Anterior cingulate cortex (tissue), 58 donors: Measurements from ENCODE around the gene FGF11.
"Not testable (repeated sequence)": the region's sequence is repeated elsewhere in the genome, so short reads cannot be mapped to it uniquely, and the experiment has no call there.

Experiments
- DNase-seq, 58 donors: peaks; one replicate each; lab custom pipeline; 2025; lab: John Stamatoyannopoulos, UW

FGF11 gene

DNA sequence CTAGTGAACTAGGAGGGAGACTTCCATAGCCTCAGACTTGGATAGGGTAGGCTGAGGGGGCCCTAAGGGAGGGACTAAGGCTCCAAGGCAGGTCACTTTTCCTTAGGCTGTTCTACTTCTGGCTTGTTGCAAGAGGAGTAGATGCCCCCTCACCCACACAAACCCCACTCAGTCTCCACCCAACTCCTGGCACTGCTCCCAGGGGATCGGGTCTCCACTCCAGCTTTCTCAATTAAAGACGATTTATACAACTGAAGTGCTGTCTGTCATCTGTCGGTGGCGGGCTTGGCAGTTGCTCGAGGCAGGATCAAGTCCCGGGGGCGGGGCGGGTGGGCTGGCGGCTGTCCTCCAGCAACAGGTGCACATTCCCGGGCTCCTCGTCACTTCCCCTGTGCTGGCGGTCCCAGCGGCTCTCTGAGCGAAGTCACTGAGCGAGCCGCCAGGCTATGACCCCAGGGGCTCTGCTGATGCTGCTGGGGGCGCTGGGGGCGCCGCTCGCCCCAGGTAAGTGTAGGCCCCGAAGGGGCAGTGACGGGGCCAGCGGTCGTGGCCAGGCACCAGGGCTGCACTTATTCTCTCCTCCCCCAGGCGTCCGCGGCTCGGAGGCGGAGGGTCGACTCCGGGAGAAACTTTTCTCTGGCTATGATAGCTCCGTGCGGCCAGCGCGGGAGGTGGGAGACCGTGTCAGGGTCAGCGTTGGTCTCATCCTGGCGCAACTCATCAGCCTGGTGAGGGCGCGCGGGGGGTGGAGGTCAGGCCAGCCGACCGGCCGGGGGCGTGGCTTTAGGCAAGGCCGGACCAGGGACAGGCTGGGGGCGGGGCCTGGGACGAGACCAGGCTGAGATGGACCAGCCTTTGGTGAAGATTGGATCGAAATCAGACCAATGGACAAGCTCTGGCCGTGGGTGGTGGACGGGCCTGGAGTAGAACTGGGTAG is 5.6 kb downstream of the FGF11 start, which contains the start of gene CHRNB1:
Gene CHRNB1 (plus strand): TSS at position 380 of the 937 bp plus-strand sequence. CDS start 67 bp downstream, at position 447.
- DNase-seq, result peak in 49 of 58 donors; percentile 11 to 84 (median 56)

GRCh38 chr17:7445619-7445968 is 6.3 kb downstream of the FGF11 start:
- no peak for DNase-seq

- no peak for DNase-seq
Measured at GRCh38 chr17:7448461-7448860, 9.1 kb downstream of the FGF11 start.

GRCh38 chr17:7459961-7460545 is 20.7 kb downstream of the FGF11 start:
- DNase-seq, result no peak

- DNase-seq, result no peak
Measured at GRCh38 chr17:7460850-7461660, 21.7 kb downstream of the FGF11 start.

DNA sequence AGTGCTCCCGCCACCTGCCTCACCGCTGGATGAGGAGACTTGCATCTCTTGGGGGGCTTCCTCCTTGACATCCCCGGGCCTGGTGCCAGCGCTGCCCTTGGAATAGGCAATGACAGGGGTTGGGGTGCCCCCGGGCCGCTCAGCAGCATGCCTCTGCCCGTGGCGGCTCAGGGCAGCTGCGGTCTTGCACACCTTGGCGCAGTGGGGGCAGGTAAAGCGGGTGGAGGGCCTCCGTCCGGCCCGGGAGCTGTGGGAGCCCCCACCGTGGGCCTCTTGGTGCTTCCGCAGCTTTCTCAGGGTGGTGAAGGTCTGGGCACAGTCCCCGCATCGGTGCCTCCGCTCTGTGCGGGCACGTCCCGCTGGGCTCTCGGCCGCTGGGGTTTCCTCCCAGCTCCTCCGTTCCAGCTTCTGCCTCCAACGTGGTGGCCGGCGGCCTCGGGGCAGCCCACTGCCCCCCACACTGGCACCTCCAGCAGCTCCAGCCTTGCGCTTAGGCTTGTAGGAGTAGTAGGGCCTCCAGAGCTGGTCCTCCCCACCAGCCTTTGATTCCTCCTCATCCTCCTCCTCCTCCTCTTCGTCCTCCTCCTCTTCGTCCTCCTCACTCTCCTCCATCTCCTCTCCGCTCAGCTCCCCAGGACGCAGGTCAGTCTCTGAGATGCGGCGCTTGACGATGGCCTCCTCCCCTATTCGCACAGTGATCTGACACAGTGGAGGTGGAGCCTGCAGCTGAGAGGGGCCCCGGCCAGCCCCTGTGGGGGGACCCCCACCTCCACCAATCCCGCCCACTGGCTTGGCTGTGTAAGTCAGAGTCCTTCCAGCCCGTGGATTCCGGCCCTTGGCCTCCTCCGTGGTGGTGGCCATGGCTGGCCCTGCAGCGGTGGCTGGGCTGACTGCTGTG is 23.4 kb downstream of the FGF11 start:
- no peak for DNase-seq

GRCh38 chr17:7463372-7463846 is 24.1 kb downstream of the FGF11 start:
- no peak for DNase-seq

GRCh38 chr17:7464081-7464480 is 24.8 kb downstream of the FGF11 start:
- no peak for DNase-seq

GRCh38 chr17:7465597-7466275 is 26.4 kb downstream of the FGF11 start:
- no peak for DNase-seq

DNA sequence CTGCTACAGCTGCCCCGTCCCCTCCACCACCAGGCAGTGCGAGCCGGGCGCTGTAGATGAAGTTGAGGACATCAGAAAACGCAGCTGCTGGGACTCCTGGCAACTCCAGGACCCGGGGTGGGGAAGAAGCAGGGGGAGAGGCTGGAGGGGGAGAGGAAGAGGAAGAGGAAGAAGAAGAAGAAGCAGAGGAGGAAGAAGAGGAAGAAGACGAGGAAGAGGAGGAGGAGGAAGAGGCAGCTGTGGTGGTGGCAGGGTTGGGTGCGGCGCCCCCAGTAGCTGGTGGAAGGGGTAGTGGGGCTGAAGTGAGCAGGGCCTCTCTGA is 27.0 kb downstream of the FGF11 start:
- DNase-seq, result no peak

GRCh38 chr17:7466639-7467341 is 27.5 kb downstream of the FGF11 start:
- DNase-seq, result peak in 9 of 58 donors; percentile 6 to 84 (median 23)

DNA sequence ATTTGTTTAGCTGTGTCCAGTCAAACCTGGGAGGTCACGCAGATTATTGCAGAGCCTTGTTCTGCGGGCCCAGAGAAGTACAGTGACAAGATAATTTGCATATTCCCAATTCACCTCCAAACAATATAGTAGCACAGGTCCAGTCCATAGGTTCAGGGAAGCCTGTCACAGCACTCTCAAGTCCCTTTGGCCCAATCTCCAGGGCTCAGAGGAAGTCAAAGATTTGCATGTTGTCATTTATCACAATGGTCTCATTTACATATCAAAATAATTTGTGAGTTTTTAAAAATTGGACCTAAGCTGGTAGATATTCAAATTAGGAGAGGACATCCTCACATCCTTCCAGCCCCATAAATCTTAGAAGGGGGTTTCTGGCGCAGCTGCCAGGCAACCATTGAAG is 28.2 kb downstream of the FGF11 start:
- DNase-seq, result no peak

GRCh38 chr17:7468290-7468689 is 29.0 kb downstream of the FGF11 start:
- no peak for DNase-seq

- no peak for DNase-seq
Measured at GRCh38 chr17:7468804-7469389, 29.6 kb downstream of the FGF11 start.

DNA sequence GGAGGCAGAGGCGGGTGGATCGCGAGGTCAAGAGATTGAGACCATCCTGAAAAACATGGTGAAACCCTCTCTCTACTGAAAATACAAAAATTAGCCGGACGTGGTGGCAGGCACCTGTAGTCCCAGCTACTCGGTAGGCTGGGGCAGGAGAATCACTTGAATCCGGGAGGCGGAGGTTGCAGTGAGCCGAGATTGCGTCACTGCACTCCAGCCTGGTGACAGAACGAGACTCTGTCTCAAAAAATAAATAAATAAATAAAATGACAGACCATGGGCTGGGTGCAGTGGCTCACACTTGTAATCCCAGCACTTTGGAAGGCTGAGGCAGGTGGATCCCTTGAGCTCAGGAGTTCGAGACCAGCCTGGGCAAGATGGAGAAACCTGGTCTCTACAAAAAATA is 30.5 kb downstream of the FGF11 start:
- not testable (repeated sequence) for DNase-seq

DNA sequence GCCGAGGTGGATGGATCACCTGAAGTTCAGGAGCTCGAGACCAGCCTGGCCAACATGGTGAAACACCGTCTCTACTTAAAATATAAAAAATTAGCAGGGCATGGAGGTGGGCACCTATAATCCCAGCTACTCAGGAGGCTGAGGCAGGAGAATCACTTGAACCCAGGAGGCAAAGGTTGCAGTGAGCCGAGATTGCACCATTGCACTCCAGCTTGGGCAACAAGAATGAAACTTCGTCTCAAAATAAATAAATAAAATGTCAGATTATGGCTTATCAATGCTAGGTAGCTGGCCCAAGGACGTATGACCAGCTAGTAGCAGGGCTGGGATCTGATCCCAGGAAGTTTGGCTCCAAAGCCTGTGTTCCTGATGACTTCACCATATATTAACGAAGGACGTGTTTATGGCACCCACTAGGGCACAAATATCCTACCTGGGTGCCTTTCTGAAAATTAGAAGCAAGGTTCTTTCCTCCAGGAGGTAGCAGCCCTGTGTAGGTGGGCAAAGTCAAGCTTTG is 31.2 kb downstream of the FGF11 start:
- DNase-seq, result not testable (repeated sequence)

DNA sequence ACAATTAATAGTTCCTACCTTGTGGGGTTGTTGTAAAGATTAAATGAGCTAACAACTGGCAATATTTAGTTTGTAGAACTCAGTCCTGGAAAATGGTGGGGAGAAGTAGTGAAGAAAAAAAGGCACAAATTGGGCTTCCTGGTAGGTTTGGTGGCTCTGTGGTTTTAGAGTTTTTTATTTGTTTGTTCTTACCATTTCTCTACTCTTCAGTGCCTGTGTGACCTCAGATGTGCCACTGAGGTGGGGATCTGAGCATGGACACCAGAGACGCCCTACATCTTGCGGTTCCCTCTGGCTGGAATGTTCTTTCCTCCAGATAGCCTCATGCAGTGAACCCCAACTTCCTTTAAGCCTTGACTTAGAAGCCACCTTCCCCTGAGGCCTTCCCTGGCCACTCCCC is 32.4 kb downstream of the FGF11 start:
- no peak for DNase-seq

DNA sequence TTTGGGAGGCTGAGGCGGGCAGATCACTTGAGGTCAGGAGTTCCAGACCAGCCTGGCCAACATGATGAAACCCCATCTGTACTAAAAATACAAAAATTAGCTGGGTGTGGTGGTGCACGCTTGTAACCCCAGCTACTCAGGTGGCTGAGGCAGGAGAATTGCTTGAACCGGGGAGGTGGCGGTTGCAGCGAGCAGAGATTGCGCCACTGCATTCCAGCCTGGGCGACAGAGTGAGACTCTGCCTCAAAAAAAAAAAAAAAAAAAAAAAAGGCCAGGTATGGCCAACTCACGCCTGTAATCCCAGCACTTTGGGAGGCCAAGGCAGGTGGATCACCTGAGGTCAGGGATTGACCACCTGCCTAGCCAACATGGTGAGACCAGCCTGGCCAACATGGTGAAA is 35.5 kb downstream of the FGF11 start:
- not testable (repeated sequence) for DNase-seq
